ENCODE results near the gene MTFR1L. TPM values are rescaled to one million over a fixed set of nuclear protein-coding genes. Genes with fewer than 3 reads are reported as not detected.

MTFR1L gene
- total RNA-seq, 1 donor from 2014 or later = 44.6 TPM

DNA sequence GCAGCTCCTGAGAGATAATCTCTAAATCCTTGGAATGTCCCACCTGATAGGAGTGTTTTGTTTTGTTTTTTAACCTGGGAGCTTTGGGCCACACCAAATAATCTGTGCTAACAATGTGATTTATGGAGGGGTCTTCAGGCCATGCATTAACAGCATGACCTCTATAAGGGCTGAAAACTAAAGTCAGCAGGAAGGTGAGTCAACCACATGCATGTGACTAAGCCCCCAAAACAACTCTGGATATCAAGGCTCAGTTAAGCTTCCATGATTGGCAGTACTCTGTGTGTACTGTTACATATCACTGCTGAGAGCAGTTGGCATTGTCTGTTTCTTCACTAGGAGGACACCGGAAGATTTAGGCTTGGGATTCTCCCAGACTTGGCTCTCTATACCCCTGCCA lies 28.8 kb downstream of the MTFR1L start:
- H3K36me3 ChIP-seq (ENCODE audit: insufficient read depth, low read length) = no peaks in the 10 kb centered on the region
- no peak overlapping the region for H3K4me3 ChIP-seq (ENCODE audit: insufficient read depth, low read depth, low read length)
- DNase-seq (ENCODE audit: low read depth) (no peak), FAIRE-seq (no peak)
- TF ChIP-seq, protein P1, sequence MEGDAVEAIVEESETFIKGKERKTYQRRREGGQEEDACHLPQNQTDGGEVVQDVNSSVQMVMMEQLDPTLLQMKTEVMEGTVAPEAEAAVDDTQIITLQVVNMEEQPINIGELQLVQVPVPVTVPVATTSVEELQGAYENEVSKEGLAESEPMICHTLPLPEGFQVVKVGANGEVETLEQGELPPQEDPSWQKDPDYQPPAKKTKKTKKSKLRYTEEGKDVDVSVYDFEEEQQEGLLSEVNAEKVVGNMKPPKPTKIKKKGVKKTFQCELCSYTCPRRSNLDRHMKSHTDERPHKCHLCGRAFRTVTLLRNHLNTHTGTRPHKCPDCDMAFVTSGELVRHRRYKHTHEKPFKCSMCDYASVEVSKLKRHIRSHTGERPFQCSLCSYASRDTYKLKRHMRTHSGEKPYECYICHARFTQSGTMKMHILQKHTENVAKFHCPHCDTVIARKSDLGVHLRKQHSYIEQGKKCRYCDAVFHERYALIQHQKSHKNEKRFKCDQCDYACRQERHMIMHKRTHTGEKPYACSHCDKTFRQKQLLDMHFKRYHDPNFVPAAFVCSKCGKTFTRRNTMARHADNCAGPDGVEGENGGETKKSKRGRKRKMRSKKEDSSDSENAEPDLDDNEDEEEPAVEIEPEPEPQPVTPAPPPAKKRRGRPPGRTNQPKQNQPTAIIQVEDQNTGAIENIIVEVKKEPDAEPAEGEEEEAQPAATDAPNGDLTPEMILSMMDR (IDR thresholded peaks at IDR 0.05; ENCODE audit: insufficient read depth, low read depth, low read length) = no peak
- no peak for TF ChIP-seq EZH2 (IDR thresholded peaks at IDR 0.05; ENCODE audit: insufficient read depth, low read length)
- H3K9me3 Mint-ChIP-seq (ENCODE audit: unreplicated experiment) = no peaks in the 10 kb centered on the region
- peaks cover 7% of the 10 kb centered on the region for H3K4me1 ChIP-seq (ENCODE audit: insufficient read depth, low read length)
- H3K9ac ChIP-seq (ENCODE audit: low read length) = no peak overlapping the region
- H4K20me1 ChIP-seq (ENCODE audit: insufficient read depth, low read length) = no peaks in the 10 kb centered on the region
- no peaks in the 10 kb centered on the region for H3K9me3 ChIP-seq (ENCODE audit: insufficient read depth, low read depth, low read length)
- peaks cover 11% of the 10 kb centered on the region for H3K79me2 ChIP-seq (ENCODE audit: insufficient read depth, low read length)
- H3K4me2 ChIP-seq (ENCODE audit: low read length) = peak overlapping the region; percentile 14
- no peaks in the 10 kb centered on the region for H3K27me3 Mint-ChIP-seq (ENCODE audit: low read depth, unreplicated experiment)
- no peaks in the 10 kb centered on the region for H3K36me3 Mint-ChIP-seq (ENCODE audit: low read depth, unreplicated experiment)
- peak overlapping the region; percentile 39 for H2AFZ ChIP-seq (ENCODE audit: low read depth, low read length)
- H3K27me3 ChIP-seq (ENCODE audit: insufficient read depth, low read length) = no peaks in the 10 kb centered on the region
- H3K27ac Mint-ChIP-seq (ENCODE audit: unreplicated experiment) = no peak overlapping the region
- H3K4me3 Mint-ChIP-seq (ENCODE audit: unreplicated experiment) = no peak overlapping the region
- peaks cover 19% of the 10 kb centered on the region for H3K4me1 Mint-ChIP-seq (ENCODE audit: low read depth, unreplicated experiment)
- no peak overlapping the region for H3K27ac ChIP-seq (ENCODE audit: low read depth, low read length)

DNA sequence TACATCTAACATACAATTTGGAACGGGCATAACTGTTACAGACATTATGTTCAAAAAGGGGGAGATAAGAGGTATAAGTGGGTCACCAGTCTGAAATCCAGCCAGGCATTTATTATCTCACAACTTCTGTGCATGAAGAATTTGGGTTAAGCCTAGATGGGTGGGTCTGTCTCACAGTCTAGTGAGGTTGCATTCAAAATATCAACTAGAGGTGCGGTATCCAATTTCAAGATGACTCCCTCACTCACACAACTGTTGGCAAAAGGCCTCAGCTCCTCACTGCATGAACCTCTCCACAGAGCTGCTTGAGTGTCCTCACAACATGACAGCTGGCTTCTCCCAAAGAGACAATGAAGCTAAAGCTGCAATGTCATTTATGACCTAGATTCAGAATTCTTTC lies 34.8 kb downstream of the MTFR1L start:
- H3K27ac ChIP-seq (ENCODE audit: low read depth, low read length) = no peak overlapping the region
- H3K36me3 ChIP-seq (ENCODE audit: insufficient read depth, low read length) = no peaks in the 10 kb centered on the region
- no peaks in the 10 kb centered on the region for H3K27me3 Mint-ChIP-seq (ENCODE audit: low read depth, unreplicated experiment)
- no peaks in the 10 kb centered on the region for H3K9me3 ChIP-seq (ENCODE audit: insufficient read depth, low read depth, low read length)
- no peak overlapping the region for H3K4me3 Mint-ChIP-seq (ENCODE audit: unreplicated experiment)
- H3K9ac ChIP-seq (ENCODE audit: low read length) = no peak overlapping the region
- no peaks in the 10 kb centered on the region for H4K20me1 ChIP-seq (ENCODE audit: insufficient read depth, low read length)
- DNase-seq (ENCODE audit: low read depth) = no peak
- no peaks in the 10 kb centered on the region for H3K36me3 Mint-ChIP-seq (ENCODE audit: low read depth, unreplicated experiment)
- no peak overlapping the region for H2AFZ ChIP-seq (ENCODE audit: low read depth, low read length)
- FAIRE-seq = no peak
- H3K27me3 ChIP-seq (ENCODE audit: insufficient read depth, low read length) = no peaks in the 10 kb centered on the region
- TF ChIP-seq EZH2 (IDR thresholded peaks at IDR 0.05; ENCODE audit: insufficient read depth, low read length) = no peak
- TF ChIP-seq, protein P1 (IDR thresholded peaks at IDR 0.05; ENCODE audit: insufficient read depth, low read depth, low read length) = no peak
- no peak overlapping the region for H3K4me3 ChIP-seq (ENCODE audit: insufficient read depth, low read depth, low read length)
- H3K4me2 ChIP-seq (ENCODE audit: low read length) = no peak overlapping the region
- H3K79me2 ChIP-seq (ENCODE audit: insufficient read depth, low read length) = peaks cover 35% of the 10 kb centered on the region
- no peaks in the 10 kb centered on the region for H3K9me3 Mint-ChIP-seq (ENCODE audit: unreplicated experiment)
- no peak overlapping the region for H3K27ac Mint-ChIP-seq (ENCODE audit: unreplicated experiment)
- peaks cover 5% of the 10 kb centered on the region for H3K4me1 Mint-ChIP-seq (ENCODE audit: low read depth, unreplicated experiment)
- H3K4me1 ChIP-seq (ENCODE audit: insufficient read depth, low read length) = peaks cover 8% of the 10 kb centered on the region

- no peaks in the 10 kb centered on the region for H3K27me3 Mint-ChIP-seq (ENCODE audit: low read depth, unreplicated experiment)
- no peak overlapping the region for H3K27ac ChIP-seq (ENCODE audit: low read depth, low read length)
- H3K9me3 ChIP-seq (ENCODE audit: insufficient read depth, low read depth, low read length) = no peaks in the 10 kb centered on the region
- no peaks in the 10 kb centered on the region for H3K36me3 ChIP-seq (ENCODE audit: insufficient read depth, low read length)
- peaks cover 1% of the 10 kb centered on the region for H3K36me3 Mint-ChIP-seq (ENCODE audit: low read depth, unreplicated experiment)
- no peak overlapping the region for H3K4me3 Mint-ChIP-seq (ENCODE audit: unreplicated experiment)
- H3K27me3 ChIP-seq (ENCODE audit: insufficient read depth, low read length) = no peaks in the 10 kb centered on the region
- H3K27ac Mint-ChIP-seq (ENCODE audit: unreplicated experiment) = no peak overlapping the region
- H3K4me3 ChIP-seq (ENCODE audit: insufficient read depth, low read depth, low read length) = no peak overlapping the region
- FAIRE-seq (no peak), DNase-seq (ENCODE audit: low read depth) (no peak)
- TF ChIP-seq, protein P1 (IDR thresholded peaks at IDR 0.05; ENCODE audit: insufficient read depth, low read depth, low read length) = no peak
- TF ChIP-seq EZH2 (IDR thresholded peaks at IDR 0.05; ENCODE audit: insufficient read depth, low read length) = no peak
- no peak overlapping the region for H2AFZ ChIP-seq (ENCODE audit: low read depth, low read length)
- H3K4me1 ChIP-seq (ENCODE audit: insufficient read depth, low read length) = peaks cover 10% of the 10 kb centered on the region
- H3K9ac ChIP-seq (ENCODE audit: low read length) = no peak overlapping the region
- no peak overlapping the region for H3K4me2 ChIP-seq (ENCODE audit: low read length)
- H4K20me1 ChIP-seq (ENCODE audit: insufficient read depth, low read length) = no peaks in the 10 kb centered on the region
- H3K4me1 Mint-ChIP-seq (ENCODE audit: low read depth, unreplicated experiment) = peaks cover 11% of the 10 kb centered on the region
- H3K79me2 ChIP-seq (ENCODE audit: insufficient read depth, low read length) = peaks cover 27% of the 10 kb centered on the region
- no peaks in the 10 kb centered on the region for H3K9me3 Mint-ChIP-seq (ENCODE audit: unreplicated experiment)
Measured at GRCh38 chr1:25856856-25857255, 37.1 kb downstream of the MTFR1L start.
